Mammary epithelial cell (primary cell): ENCODE measurements around the gene FBXW2.

ENCODE experiments used
- CTCF ChIP-seq, 2 donors: IDR thresholded peaks in 1 of 2; conservative IDR thresholded peaks in 1 of 2; 2 replicates each; pipeline ENCODE4 v1.5.1; 2011 to 2012; ENCODE audit warnings: inconsistent platforms in 2 of 2, low read length in 2 of 2, mild to moderate bottlenecking in 2 of 2, control low read depth in 1 of 2, low read depth in 1 of 2; ENCODE audit not compliant: insufficient read depth in 1 of 2; ENCODE audit errors: extremely low read depth in 1 of 2
- EZH2 ChIP-seq: IDR thresholded peaks from 2 replicates; pipeline ENCODE4 v1.6.1; 2012; ENCODE audit warnings: low read length, inconsistent platforms, borderline replicate concordance

DNA sequence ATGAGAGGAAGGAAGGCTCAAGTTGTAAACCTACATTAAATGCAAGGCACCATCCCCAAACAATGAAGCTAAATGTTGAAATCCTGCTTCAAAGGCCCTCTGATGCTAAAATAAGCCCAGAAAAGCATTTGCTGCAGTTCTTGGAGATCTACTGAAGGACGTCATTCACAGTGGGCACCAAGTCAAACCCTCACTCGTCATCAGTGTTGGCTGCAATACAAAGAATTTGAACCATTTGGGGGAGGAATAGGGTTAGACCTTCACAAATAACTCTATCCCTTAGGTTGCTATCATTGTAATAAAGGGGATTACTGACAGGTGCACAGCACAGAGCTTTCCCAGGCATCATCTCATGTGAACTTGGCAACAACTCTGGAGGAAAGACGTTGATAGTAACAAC is 69.7 kb downstream of the FBXW2 start:
- TF ChIP-seq CTCF (conservative IDR thresholded peaks at IDR 0.05 in 1 of 2, IDR thresholded peaks at IDR 0.05 in 1 of 2; ENCODE audit: extremely low read depth in 1 of 2, insufficient read depth in 1 of 2, low read depth in 1 of 2, low read length in 2 of 2) (no peak), EZH2 (no peak)
